ENCODE data around the gene EYS. TPM values are rescaled to one million over a fixed set of nuclear protein-coding genes. Genes with fewer than 3 reads are reported as not detected.

The EYS gene
- total RNA-seq, 6 experiments from 2014 or later: 0.54 to 2.3 (median 0.74) TPM; not detected in 1

DNA sequence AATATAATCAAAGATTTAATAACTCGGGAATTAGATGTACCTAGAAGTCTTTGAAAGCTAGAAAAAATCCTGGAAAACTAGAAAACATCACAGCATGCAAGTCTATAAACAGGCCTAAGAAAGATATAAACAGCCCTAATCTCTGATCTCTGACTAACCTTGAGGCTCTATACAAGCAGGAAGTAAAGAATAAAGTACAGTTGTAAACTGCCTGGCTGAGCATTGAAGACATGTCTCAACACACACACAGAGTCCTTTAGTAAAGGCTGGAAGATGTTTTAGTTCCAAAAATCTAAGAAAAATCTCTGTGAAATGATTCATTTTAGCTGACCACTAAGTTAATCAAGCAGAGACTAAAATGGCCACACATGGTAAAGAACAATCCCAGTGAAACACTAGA is 774.5 kb downstream of the EYS start:
- intact Hi-C loops (cut with DNase I): no loop called here
- DNase-seq: no peak
- no peak for TF ChIP-seq POLR2A (IDR thresholded peaks at IDR 0.05)
- TF ChIP-seq, protein P1, sequence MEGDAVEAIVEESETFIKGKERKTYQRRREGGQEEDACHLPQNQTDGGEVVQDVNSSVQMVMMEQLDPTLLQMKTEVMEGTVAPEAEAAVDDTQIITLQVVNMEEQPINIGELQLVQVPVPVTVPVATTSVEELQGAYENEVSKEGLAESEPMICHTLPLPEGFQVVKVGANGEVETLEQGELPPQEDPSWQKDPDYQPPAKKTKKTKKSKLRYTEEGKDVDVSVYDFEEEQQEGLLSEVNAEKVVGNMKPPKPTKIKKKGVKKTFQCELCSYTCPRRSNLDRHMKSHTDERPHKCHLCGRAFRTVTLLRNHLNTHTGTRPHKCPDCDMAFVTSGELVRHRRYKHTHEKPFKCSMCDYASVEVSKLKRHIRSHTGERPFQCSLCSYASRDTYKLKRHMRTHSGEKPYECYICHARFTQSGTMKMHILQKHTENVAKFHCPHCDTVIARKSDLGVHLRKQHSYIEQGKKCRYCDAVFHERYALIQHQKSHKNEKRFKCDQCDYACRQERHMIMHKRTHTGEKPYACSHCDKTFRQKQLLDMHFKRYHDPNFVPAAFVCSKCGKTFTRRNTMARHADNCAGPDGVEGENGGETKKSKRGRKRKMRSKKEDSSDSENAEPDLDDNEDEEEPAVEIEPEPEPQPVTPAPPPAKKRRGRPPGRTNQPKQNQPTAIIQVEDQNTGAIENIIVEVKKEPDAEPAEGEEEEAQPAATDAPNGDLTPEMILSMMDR (IDR thresholded peaks at IDR 0.05): no peak
- no peaks in the 10 kb centered on the region for H3K27me3 ChIP-seq
- 45% methylated on average over 1 of the region's 1 CpG for WGBS (ENCODE audit: insufficient coverage, low coverage, low lambda C conversion rate, missing lambda C conversion rate)
- H3K27ac ChIP-seq: no peak overlapping the region
- no peaks in the 10 kb centered on the region for H3K4me1 ChIP-seq
- no peak overlapping the region for H3K4me3 ChIP-seq
- ATAC-seq: no peak
- no peaks in the 10 kb centered on the region for H3K36me3 ChIP-seq
- no peaks in the 10 kb centered on the region for H3K9me3 ChIP-seq

DNA sequence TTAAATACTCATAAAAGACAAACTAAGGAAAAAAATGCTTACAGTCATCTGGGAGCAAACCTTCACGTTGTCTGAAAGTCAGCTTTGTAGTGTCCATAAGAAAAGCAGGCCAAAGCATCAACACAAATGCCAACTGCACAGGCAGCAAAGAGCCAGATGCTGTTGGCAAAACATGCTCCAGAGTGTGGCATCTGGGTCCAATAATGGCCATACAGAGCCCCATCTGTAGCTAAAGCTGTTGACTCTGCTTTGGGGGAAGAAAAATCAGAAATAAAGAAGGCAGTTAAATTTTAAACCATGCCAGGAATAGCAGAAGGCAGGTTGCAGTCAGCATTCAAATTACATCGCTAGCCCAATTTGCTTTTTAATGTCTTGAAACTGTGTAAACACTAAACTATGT is 776.3 kb downstream of the EYS start:
- Histone ChIP-seq H3K36me3 (no peaks in the 10 kb centered on the region), H3K9me3 (no peaks in the 10 kb centered on the region), H3K27ac (no peak overlapping the region), H3K4me3 (no peak overlapping the region), H3K27me3 (no peaks in the 10 kb centered on the region), H3K4me1 (no peaks in the 10 kb centered on the region)
- ATAC-seq: no peak
- TF ChIP-seq, protein P1 (IDR thresholded peaks at IDR 0.05): no peak
- TF ChIP-seq POLR2A (IDR thresholded peaks at IDR 0.05): no peak
- WGBS (ENCODE audit: insufficient coverage, low coverage, low lambda C conversion rate, missing lambda C conversion rate): 51% methylated on average over 2 of the region's 2 CpGs
- intact Hi-C loops (cut with DNase I): no loop called here
- DNase-seq: no peak

DNA sequence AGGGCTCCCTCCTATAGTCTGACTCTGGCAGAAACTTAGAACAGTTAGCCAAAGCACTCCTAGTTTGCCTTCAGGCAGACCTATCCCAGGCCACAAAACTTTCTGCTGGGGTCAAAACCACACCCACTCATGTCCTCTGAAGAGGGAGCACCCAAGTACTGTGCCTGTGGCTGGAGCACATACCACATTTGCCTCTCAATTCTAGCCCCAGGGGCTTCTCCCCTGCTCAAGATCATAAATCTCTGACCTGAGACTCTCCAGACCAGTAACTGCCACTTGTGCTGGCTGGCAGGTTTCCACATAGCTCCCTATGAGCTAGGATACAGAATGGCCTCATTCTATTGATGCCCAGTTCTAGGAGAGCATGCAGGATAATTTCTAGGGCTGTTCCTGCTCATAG is 781.0 kb downstream of the EYS start:
- no peaks in the 10 kb centered on the region for H3K36me3 ChIP-seq
- H3K4me3 ChIP-seq: no peak overlapping the region
- no peaks in the 10 kb centered on the region for H3K9me3 ChIP-seq
- DNase-seq (no peak), ATAC-seq (no peak)
- intact Hi-C loops (cut with DNase I): no loop called here
- no peaks in the 10 kb centered on the region for H3K4me1 ChIP-seq
- TF ChIP-seq, protein P1 (IDR thresholded peaks at IDR 0.05): no peak
- no peak for TF ChIP-seq POLR2A (IDR thresholded peaks at IDR 0.05)
- H3K27ac ChIP-seq: no peak overlapping the region
- no peaks in the 10 kb centered on the region for H3K27me3 ChIP-seq

DNA sequence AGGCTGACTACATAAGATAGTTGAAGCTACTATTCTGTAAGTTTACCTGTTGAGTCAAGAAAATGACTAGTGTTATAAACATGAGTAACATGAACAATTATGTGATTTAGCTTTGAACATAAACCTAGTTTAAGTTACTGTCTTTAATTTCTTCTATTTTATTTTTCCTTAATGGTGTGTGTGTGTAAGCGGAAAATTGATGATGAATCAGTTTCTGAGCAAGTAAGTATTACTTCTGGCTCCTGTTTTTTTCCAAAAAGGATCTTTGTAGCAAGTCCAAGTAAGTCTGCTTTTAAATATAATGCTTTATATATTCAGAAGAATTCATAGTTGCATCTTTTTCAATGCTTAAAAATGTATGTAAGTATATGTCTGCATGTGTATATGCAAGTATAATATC is 786.8 kb downstream of the EYS start:
- no peak for ATAC-seq
- DNase-seq: no peak
- Histone ChIP-seq H3K4me1 (no peaks in the 10 kb centered on the region), H3K27ac (no peak overlapping the region), H3K27me3 (no peaks in the 10 kb centered on the region), H3K9me3 (no peaks in the 10 kb centered on the region), H3K36me3 (no peaks in the 10 kb centered on the region), H3K4me3 (no peak overlapping the region)
- TF ChIP-seq, protein P1 (IDR thresholded peaks at IDR 0.05): no peak
- intact Hi-C loops (cut with DNase I): no loop called here
- 68% methylated on average over 1 of the region's 1 CpG for WGBS (ENCODE audit: insufficient coverage, low coverage, low lambda C conversion rate, missing lambda C conversion rate)

DNA sequence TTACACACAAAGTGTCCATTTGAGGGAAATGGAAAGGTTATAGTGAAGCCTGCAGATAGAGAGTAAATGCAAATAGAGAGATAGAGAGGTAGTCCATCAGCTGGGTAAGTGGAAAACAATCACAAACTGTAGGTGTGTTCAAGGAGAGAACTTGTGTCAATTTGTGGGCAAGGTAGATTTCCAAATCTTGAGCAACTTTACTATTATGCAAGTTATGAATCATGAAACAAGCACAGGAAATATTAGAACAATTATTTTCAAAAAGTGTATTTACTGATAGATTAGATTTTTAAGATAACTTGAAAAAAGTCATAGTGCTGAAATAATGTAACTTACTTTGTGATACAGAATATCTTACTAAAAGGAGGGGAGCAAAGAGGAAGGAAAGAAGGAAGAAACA is 792.9 kb downstream of the EYS start:
- H3K4me1 ChIP-seq: no peaks in the 10 kb centered on the region
- H3K4me3 ChIP-seq: no peak overlapping the region
- no peaks in the 10 kb centered on the region for H3K27me3 ChIP-seq
- no peak overlapping the region for H3K27ac ChIP-seq
- H3K36me3 ChIP-seq: no peaks in the 10 kb centered on the region
- ATAC-seq (no peak), DNase-seq (no peak)
- intact Hi-C loops (cut with DNase I): no loop called here
- H3K9me3 ChIP-seq: no peaks in the 10 kb centered on the region
- no peak for TF ChIP-seq POLR2A (IDR thresholded peaks at IDR 0.05)
- TF ChIP-seq, protein P1 (IDR thresholded peaks at IDR 0.05): no peak
